A673 (cell line): ENCODE data around the gene SEC61A2. TPM values are rescaled to one million over a fixed set of nuclear protein-coding genes. Genes with fewer than 3 reads are reported as not detected.

Experiments
- BruUV-seq: library from RNA; stranded (reverse); fragments of 400-500 nt; replicated peaks from 2 replicates; lab custom pipeline; 2021; lab: Mats Ljungman, UMichigan
- CTCF ChIA-PET: fragments of 300-600 bp; sonication (Branson Sonifier 250); formaldehyde crosslinking; loops from one replicate; lab custom pipeline; 2022; ENCODE audit warnings: antibody characterized with exemption; lab: Charles Lee
- POLR2A ChIA-PET: fragments of 300-600 bp; sonication (Branson Sonifier 250); formaldehyde crosslinking; loops from one replicate; lab custom pipeline; 2022; ENCODE audit warnings: antibody characterized with exemption; ENCODE audit not compliant: low non-redundant PET; lab: Charles Lee
- DNase-seq: peaks from one replicate; pipeline ENCODE4 v3.0.0-alpha.2; 2015; ENCODE audit warnings: low spot score
- H3K27ac ChIP-seq: fragments of 200-600 bp; sonication (generic); 2 replicates; pipeline ENCODE4 v1.5.1; 2016; ENCODE audit warnings: mixed run types, low read depth, mild to moderate bottlenecking, mixed read lengths, antibody characterized with exemption, low read length; ENCODE audit not compliant: poor library complexity, severe bottlenecking
- H3K27me3 ChIP-seq: fragments of 200-600 bp; sonication (generic); replicated peaks from 2 replicates; pipeline ENCODE4 v1.6.1; 2017; ENCODE audit warnings: mixed run types, low read depth, mild to moderate bottlenecking, mixed read lengths, antibody characterized with exemption, low read length; ENCODE audit not compliant: insufficient read depth, poor library complexity
- H3K36me3 ChIP-seq: fragments of 200-600 bp; sonication (generic); 2 replicates; pipeline ENCODE4 v1.6.1; 2016; ENCODE audit warnings: mixed run types, mild to moderate bottlenecking, mixed read lengths, antibody characterized with exemption, low read length; ENCODE audit not compliant: insufficient read depth, poor library complexity, severe bottlenecking
- H3K4me1 ChIP-seq: fragments of 200-600 bp; sonication (generic); 2 replicates; pipeline ENCODE4 v1.6.1; 2017; ENCODE audit warnings: mixed run types, mild to moderate bottlenecking, mixed read lengths, antibody characterized with exemption, low read length; ENCODE audit not compliant: insufficient read depth, poor library complexity, severe bottlenecking
- H3K4me3 ChIP-seq: fragments of 200-600 bp; sonication (generic); 2 replicates; pipeline ENCODE4 v1.5.1; 2016; ENCODE audit warnings: low read depth, mixed run types, mild to moderate bottlenecking, mixed read lengths, low read length; ENCODE audit not compliant: poor library complexity, severe bottlenecking
- H3K9me3 ChIP-seq: fragments of 200-600 bp; sonication (generic); 2 replicates; pipeline ENCODE4 v1.6.1; 2016; ENCODE audit warnings: mixed run types, low read depth, mild to moderate bottlenecking, mixed read lengths, antibody characterized with exemption, low read length; ENCODE audit not compliant: poor library complexity, severe bottlenecking
- CTCF ChIP-seq: fragments of 300-800, 200-600 bp; sonication (generic); conservative IDR thresholded peaks from 2 replicates; pipeline ENCODE4 v1.5.1; 2017; ENCODE audit warnings: low read depth, mild to moderate bottlenecking, antibody characterized with exemption, low read length, moderate library complexity, mixed read lengths
- EZH2 ChIP-seq: fragments of 200-600 bp; sonication (generic); IDR thresholded peaks from 2 replicates; pipeline ENCODE4 v1.6.1; 2017; ENCODE audit warnings: borderline replicate concordance, low read depth, mild to moderate bottlenecking, mixed read lengths, antibody characterized with exemption, low read length; ENCODE audit not compliant: poor library complexity, severe bottlenecking
- intact Hi-C: fragments of 100-400 bp; cut with micrococcal nuclease; formaldehyde crosslinking; loops from one replicate; pipeline ENCODE4 v1.10.0; 2022; ENCODE audit not compliant: unreplicated experiment
- total RNA-seq: library from RNA; stranded (reverse); gene quantifications from 2 replicates; pipeline ENCODE4 v1.2.3, GENCODE V29; 2021

Gene SEC61A2
- total RNA-seq, 1 experiment from 2014 or later, result 17.2 TPM

DNA sequence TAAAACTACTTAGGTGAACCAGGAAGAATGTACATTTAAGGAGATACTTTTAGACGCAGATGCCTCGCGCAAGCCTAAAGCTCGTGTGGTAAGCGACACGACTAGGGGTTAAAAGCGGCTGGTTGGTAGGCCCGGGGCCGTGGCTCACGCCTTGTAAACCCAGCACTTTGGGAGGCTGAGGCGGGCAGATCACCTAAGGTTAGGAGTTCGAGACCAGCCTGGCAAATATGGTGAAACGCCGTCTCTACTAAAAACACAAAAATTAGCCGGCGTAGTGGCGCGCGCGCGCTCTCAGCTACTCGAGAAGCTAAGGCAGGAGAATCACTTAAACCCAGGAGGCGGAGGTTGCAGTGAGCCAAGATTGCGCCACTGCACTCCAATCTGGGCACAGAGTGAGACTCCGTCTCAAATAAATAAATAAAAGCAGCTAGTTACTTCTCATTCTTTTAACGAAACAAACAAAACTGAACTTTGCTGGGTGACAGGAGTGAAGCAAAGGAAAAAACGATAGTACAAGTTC is 65.3 kb downstream of the SEC61A2 start:
- CTCF ChIA-PET, result no interaction called here
- intact Hi-C loops, result no loop called here
- Histone ChIP-seq H3K4me1 (peaks cover 23% of the 10 kb centered on the region), H3K36me3 (peaks cover 15% of the 10 kb centered on the region), H3K9me3 (no peaks in the 10 kb centered on the region), H3K27ac (peak overlapping the region; percentile 98), H3K4me3 (peak overlapping the region; percentile 93), H3K27me3 (no peaks in the 10 kb centered on the region)
- POLR2A ChIA-PET, result no interaction called here
- peak; percentile 45 for DNase-seq
- BruUV-seq, result no TSS peak
- TF ChIP-seq EZH2, result no peak
- TF ChIP-seq CTCF, result no peak

- H3K27ac ChIP-seq, result peak overlapping the region; percentile 98
- TF ChIP-seq CTCF (no peak), EZH2 (no peak)
- no peak for DNase-seq
- TSS peak; percentile 60 for BruUV-seq
- H3K4me1 ChIP-seq, result peaks cover 23% of the 10 kb centered on the region
- H3K9me3 ChIP-seq, result no peaks in the 10 kb centered on the region
- peaks cover 17% of the 10 kb centered on the region for H3K36me3 ChIP-seq
- H3K4me3 ChIP-seq, result peak overlapping the region; percentile 93
- H3K27me3 ChIP-seq, result no peaks in the 10 kb centered on the region
- intact Hi-C loops, result no loop called here
- ChIA-PET POLR2A (no interaction called here), CTCF (no interaction called here)
Measured at GRCh38 chr10:12195281-12195602, 65.8 kb downstream of the SEC61A2 start.

- peak within 1 kb of the TSS; percentile 93 for H3K4me3 ChIP-seq
- TF ChIP-seq EZH2, result no peak
- TF ChIP-seq CTCF, result no peak
- H3K9me3 ChIP-seq, result no peaks in the 10 kb centered on the region
- CTCF ChIA-PET, result no interaction called here
- H3K27ac ChIP-seq, result peak within 1 kb of the TSS; percentile 98
- no TSS peak for BruUV-seq
- H3K4me1 ChIP-seq, result peaks cover 23% of the 10 kb centered on the region
- POLR2A ChIA-PET, result interaction anchor here (0.6 kb wide), 2 partner anchors 150 to 682 kb away, joined by 4 to 11 read pairs; no protein-coding TSS in a partner anchor
- peak; percentile 94 for DNase-seq
- intact Hi-C loops, result no loop called here
- no peaks in the 10 kb centered on the region for H3K27me3 ChIP-seq
- H3K36me3 ChIP-seq, result peaks cover 23% of the 10 kb centered on the region
Measured at GRCh38 chr10:12195603-12196506, 66.4 kb downstream of the SEC61A2 start, which contains the start of the genes CDC123 and NUDT5. Gene CDC123 (plus strand): TSS chr10:12196188. CDS start chr10:12196246, 58 bp downstream. Gene NUDT5 (minus strand): TSS chr10:12195891. CDS start chr10:12186291, 9,600 bp downstream.
